ENCODE data around the gene GGT7. TPM values are rescaled to one million over a fixed set of nuclear protein-coding genes. Genes with fewer than 3 reads are reported as not detected.
A peak's percentile ranks its signal among the peaks of the same experiment; 100 is the strongest.

GGT7 gene
- total RNA-seq, 4 donors from 2014 or later = 24.1 to 41.1 (median 37.6) TPM

- Histone ChIP-seq H3K9me3 (no peaks in the 10 kb centered on the region), H3K27ac (peak overlapping the region; percentile 88 to 97 (median 91)), H3K4me3 (replicated peaks in 1 of 3) (peak overlapping the region in 1 of 3 donors; percentile 78), H3K4me1 (peaks cover 0 to 19% of the 10 kb centered on the region in 2 donors), H3K27me3 (no peaks in the 10 kb centered on the region), H3K36me3 (no peaks in the 10 kb centered on the region)
- TF ChIP-seq POLR2A (IDR thresholded peaks at IDR 0.05) (no peak), CTCF (IDR thresholded peaks at IDR 0.05) (no peak)
- intact Hi-C loops (cut with DNase I) = no loop called here
- no peak for DNase-seq
- 9 to 12% methylated on average over 1 of the region's 1 CpG for WGBS, 2 donors
These were observed 48.6 kb downstream of the GGT7 start for GRCh38 chr20:34824026-34824425.

- peaks cover 4 to 24% of the 10 kb centered on the region in 2 donors for H3K4me1 ChIP-seq
- H3K9me3 ChIP-seq = no peaks in the 10 kb centered on the region
- H3K36me3 ChIP-seq = no peaks in the 10 kb centered on the region
- TF ChIP-seq POLR2A (IDR thresholded peaks at IDR 0.05) (no peak), CTCF (IDR thresholded peaks at IDR 0.05) (no peak)
- WGBS, 2 donors = 76 to 78% methylated on average over 8 of the region's 8 CpGs
- no peak overlapping the region for H3K4me3 ChIP-seq (replicated peaks in 1 of 3)
- intact Hi-C loops (cut with DNase I) = no loop called here
- no peak for DNase-seq
- no peaks in the 10 kb centered on the region for H3K27me3 ChIP-seq
- H3K27ac ChIP-seq = no peak overlapping the region
These were observed 51.7 kb downstream of the GGT7 start for GRCh38 chr20:34820805-34821578.

GRCh38 chr20:34817801-34818200 is 54.9 kb downstream of the GGT7 start:
- Histone ChIP-seq H3K4me1 (peaks cover 11 to 16% of the 10 kb centered on the region in 2 donors), H3K36me3 (no peaks in the 10 kb centered on the region), H3K27ac (no peak overlapping the region), H3K9me3 (no peaks in the 10 kb centered on the region), H3K27me3 (no peaks in the 10 kb centered on the region), H3K4me3 (replicated peaks in 1 of 3) (no peak overlapping the region)
- no peak for DNase-seq
- intact Hi-C loops (cut with DNase I) = no loop called here
- 68 to 72% methylated on average over 2 of the region's 2 CpGs for WGBS, 2 donors
- TF ChIP-seq POLR2A (IDR thresholded peaks at IDR 0.05) (no peak), CTCF (IDR thresholded peaks at IDR 0.05) (no peak)

- Histone ChIP-seq H3K9me3 (no peaks in the 10 kb centered on the region), H3K4me1 (peaks cover 11% of the 10 kb centered on the region in 2 donors), H3K27ac (no peak overlapping the region), H3K4me3 (replicated peaks in 1 of 3) (no peak overlapping the region), H3K36me3 (no peaks in the 10 kb centered on the region), H3K27me3 (no peaks in the 10 kb centered on the region)
- intact Hi-C loops (cut with DNase I) = no loop called here
- WGBS, 2 donors = 72 to 96% methylated on average over 2 of the region's 2 CpGs
- no peak for TF ChIP-seq CTCF (IDR thresholded peaks at IDR 0.05)
- no peak for TF ChIP-seq POLR2A (IDR thresholded peaks at IDR 0.05)
- DNase-seq = no peak
These were observed 55.6 kb downstream of the GGT7 start for GRCh38 chr20:34817072-34817471.

GRCh38 chr20:34815636-34816035 is 57.0 kb downstream of the GGT7 start:
- no peak for DNase-seq
- peak overlapping the region in 1 of 3 donors; percentile 3 for H3K27ac ChIP-seq
- H3K4me1 ChIP-seq = peaks cover 11 to 14% of the 10 kb centered on the region in 2 donors
- no peaks in the 10 kb centered on the region for H3K36me3 ChIP-seq
- H3K4me3 ChIP-seq (replicated peaks in 1 of 3) = no peak overlapping the region
- H3K27me3 ChIP-seq = no peaks in the 10 kb centered on the region
- TF ChIP-seq CTCF (IDR thresholded peaks at IDR 0.05) (no peak), POLR2A (IDR thresholded peaks at IDR 0.05) (no peak)
- intact Hi-C loops (cut with DNase I) = no loop called here
- no peaks in the 10 kb centered on the region for H3K9me3 ChIP-seq
- 97 to 100% methylated on average over 1 of the region's 1 CpG for WGBS, 2 donors
